ENCODE measurements around the gene ZSCAN21. TPM values are rescaled to one million over a fixed set of nuclear protein-coding genes. Genes with fewer than 3 reads are reported as not detected.

ZSCAN21 gene
- total RNA-seq, 1 donor: 9.8 TPM

DNA sequence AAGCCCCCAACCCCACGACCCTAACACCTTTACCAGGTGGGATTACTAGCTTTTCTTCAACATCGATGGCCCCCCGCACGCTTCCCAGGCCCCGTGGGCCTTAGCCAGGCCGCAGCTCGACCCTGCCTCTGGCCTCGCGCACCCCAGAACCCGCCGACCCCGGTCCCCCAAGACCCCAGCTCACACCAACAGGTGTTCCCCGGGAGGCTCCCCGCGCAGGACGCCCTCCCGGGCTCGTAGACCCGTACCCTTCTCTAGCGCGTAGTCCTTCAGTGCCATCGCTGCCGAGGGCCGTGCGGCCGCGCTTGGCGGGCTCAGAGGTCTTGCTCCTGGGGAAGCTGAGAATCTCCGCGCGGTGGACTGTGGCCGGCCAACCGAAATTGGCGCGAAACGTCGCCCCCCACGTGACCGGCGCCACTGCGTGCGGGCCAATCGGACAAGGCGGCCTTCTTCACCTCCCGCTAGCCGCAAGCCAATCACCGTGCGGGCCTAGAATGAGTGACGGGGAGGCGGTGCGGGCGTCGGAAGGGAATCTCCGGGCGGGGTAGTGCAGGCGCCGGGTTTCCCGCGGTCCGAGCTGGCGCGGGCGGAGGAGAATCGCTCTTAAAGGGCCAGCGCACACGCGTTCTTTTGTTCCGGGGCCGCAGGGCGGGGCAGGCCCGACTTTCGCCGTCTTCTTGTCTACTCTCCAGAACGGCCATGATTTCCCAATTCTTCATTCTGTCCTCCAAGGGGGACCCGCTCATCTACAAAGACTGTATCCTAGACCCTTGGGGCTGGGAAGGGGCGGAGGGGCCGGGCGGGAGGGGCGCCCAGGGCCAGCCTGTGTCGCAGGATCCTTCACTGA is 51.7 kb downstream of the ZSCAN21 start, which contains the start of the genes AP4M1 and MCM7:
Gene AP4M1, plus strand, starts transcription at position 628 of the 847 bp plus-strand sequence. Its CDS starts 72 bp downstream, at position 700.
Gene MCM7, minus strand, starts transcription at position 382 of the 847 bp plus-strand sequence. Its CDS starts 103 bp downstream, at position 279.
- Histone ChIP-seq H3K36me3 (ENCODE audit: insufficient read depth, low read length) (peaks cover 47% of the 10 kb centered on the region), H3K4me1 (ENCODE audit: insufficient read depth, low read length) (peaks cover 25% of the 10 kb centered on the region), H4K20me1 (ENCODE audit: insufficient read depth, low read length) (no peaks in the 10 kb centered on the region), H3K4me3 (ENCODE audit: insufficient read depth, low read length) (peak within 1 kb of the TSS; percentile 90), H3K9me3 (ENCODE audit: low read depth, low read length) (no peaks in the 10 kb centered on the region), H3K27me3 (ENCODE audit: insufficient read depth, low read length) (no peaks in the 10 kb centered on the region), H3K4me2 (ENCODE audit: insufficient read depth, low read length) (peak within 1 kb of the TSS; percentile 97), H3K27ac (ENCODE audit: low read depth, low read length) (peak within 1 kb of the TSS; percentile 76), H3K79me2 (ENCODE audit: insufficient read depth, low read length) (peaks cover 42% of the 10 kb centered on the region), H2AFZ (ENCODE audit: low read length) (peak within 1 kb of the TSS; percentile 74)
- TF ChIP-seq CTCF (IDR thresholded peaks at IDR 0.05; ENCODE audit: extremely low read depth, low read depth, low read length): no peak
- peak; percentile 100 for DNase-seq (ENCODE audit: insufficient read length, low spot score, missing footprints)

GRCh38 chr7:100102950-100103840 is 53.6 kb downstream of the ZSCAN21 start:
- Histone ChIP-seq H3K27me3 (ENCODE audit: insufficient read depth, low read length) (no peaks in the 10 kb centered on the region), H3K79me2 (ENCODE audit: insufficient read depth, low read length) (peaks cover 29% of the 10 kb centered on the region), H3K4me1 (ENCODE audit: insufficient read depth, low read length) (peaks cover 25% of the 10 kb centered on the region), H2AFZ (ENCODE audit: low read length) (no peak overlapping the region), H3K36me3 (ENCODE audit: insufficient read depth, low read length) (peaks cover 48% of the 10 kb centered on the region), H3K4me3 (ENCODE audit: insufficient read depth, low read length) (peak overlapping the region; percentile 90), H3K9me3 (ENCODE audit: low read depth, low read length) (no peaks in the 10 kb centered on the region), H3K27ac (ENCODE audit: low read depth, low read length) (peak overlapping the region; percentile 72), H3K4me2 (ENCODE audit: insufficient read depth, low read length) (peak overlapping the region; percentile 97), H4K20me1 (ENCODE audit: insufficient read depth, low read length) (no peaks in the 10 kb centered on the region)
- DNase-seq (ENCODE audit: insufficient read length, low spot score, missing footprints): peak; percentile 99
- no peak for TF ChIP-seq CTCF (IDR thresholded peaks at IDR 0.05; ENCODE audit: extremely low read depth, low read depth, low read length)

- no peak for TF ChIP-seq CTCF (IDR thresholded peaks at IDR 0.05; ENCODE audit: extremely low read depth, low read depth, low read length)
- peaks cover 48% of the 10 kb centered on the region for H3K36me3 ChIP-seq (ENCODE audit: insufficient read depth, low read length)
- no peak for DNase-seq (ENCODE audit: insufficient read length, low spot score, missing footprints)
These were observed 56.0 kb downstream of the ZSCAN21 start for GRCh38 chr7:100105534-100105933.

More at GRCh38 chr7:100105534-100105933, 56.0 kb downstream of the ZSCAN21 start:
- H3K27me3 ChIP-seq (ENCODE audit: insufficient read depth, low read length): no peaks in the 10 kb centered on the region
- no peak overlapping the region for H3K4me3 ChIP-seq (ENCODE audit: insufficient read depth, low read length)
- H3K79me2 ChIP-seq (ENCODE audit: insufficient read depth, low read length): peaks cover 7% of the 10 kb centered on the region
- no peak overlapping the region for H3K27ac ChIP-seq (ENCODE audit: low read depth, low read length)
- no peaks in the 10 kb centered on the region for H4K20me1 ChIP-seq (ENCODE audit: insufficient read depth, low read length)
- H3K4me2 ChIP-seq (ENCODE audit: insufficient read depth, low read length): no peak overlapping the region
- peaks cover 16% of the 10 kb centered on the region for H3K4me1 ChIP-seq (ENCODE audit: insufficient read depth, low read length)
- H3K9me3 ChIP-seq (ENCODE audit: low read depth, low read length): no peaks in the 10 kb centered on the region
- H2AFZ ChIP-seq (ENCODE audit: low read length): no peak overlapping the region

Measured in osteoblast (primary cell).